ENCODE data around the gene SEMA6C.
"Not testable (repeated sequence)": the region's sequence is repeated elsewhere in the genome, so short reads cannot be mapped to it uniquely, and the experiment has no call there.

SEMA6C gene, protein sequence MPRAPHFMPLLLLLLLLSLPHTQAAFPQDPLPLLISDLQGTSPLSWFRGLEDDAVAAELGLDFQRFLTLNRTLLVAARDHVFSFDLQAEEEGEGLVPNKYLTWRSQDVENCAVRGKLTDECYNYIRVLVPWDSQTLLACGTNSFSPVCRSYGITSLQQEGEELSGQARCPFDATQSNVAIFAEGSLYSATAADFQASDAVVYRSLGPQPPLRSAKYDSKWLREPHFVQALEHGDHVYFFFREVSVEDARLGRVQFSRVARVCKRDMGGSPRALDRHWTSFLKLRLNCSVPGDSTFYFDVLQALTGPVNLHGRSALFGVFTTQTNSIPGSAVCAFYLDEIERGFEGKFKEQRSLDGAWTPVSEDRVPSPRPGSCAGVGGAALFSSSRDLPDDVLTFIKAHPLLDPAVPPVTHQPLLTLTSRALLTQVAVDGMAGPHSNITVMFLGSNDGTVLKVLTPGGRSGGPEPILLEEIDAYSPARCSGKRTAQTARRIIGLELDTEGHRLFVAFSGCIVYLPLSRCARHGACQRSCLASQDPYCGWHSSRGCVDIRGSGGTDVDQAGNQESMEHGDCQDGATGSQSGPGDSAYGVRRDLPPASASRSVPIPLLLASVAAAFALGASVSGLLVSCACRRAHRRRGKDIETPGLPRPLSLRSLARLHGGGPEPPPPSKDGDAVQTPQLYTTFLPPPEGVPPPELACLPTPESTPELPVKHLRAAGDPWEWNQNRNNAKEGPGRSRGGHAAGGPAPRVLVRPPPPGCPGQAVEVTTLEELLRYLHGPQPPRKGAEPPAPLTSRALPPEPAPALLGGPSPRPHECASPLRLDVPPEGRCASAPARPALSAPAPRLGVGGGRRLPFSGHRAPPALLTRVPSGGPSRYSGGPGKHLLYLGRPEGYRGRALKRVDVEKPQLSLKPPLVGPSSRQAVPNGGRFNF

DNA sequence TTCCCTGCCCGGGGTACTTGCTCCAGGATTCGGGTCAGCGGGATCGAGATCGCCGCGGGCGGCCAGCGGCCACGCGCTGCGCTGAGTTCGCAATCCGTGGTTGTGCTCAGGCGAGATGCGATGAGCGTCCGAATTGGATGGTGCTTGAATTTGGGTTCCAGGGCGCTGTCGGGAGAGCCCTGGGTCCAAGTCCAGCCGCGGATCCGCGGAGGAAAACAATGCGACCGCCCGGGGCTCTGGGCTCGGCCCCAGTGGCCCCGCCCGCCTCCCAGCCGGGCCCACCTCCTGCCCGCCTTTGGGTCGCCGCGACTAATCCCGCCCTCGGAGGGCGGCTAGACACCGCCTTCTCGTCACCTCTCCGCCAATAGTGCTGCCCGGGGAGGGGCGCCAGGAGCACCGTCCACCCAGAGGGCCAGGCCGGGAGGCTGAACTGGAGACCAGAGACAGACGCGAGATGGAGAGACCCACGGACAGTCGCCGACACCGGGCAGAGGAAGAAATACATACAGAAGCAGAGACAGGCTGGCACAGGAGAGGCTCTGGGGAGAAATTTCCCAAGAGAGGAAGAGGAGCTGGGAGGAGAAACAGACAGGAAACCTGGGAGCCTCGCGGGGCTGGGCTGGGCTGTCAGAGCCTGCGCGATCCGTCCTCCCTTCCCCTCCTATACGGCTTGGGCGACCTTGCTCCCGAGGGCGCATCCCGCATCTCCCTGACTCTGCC, at the start of gene SEMA6C:
Gene SEMA6C, minus strand, starts transcription at position 220 of the 720 bp plus-strand sequence. CDS start 4,010 bp downstream, outside the sequence.
- intact Hi-C loops (cut with DNase I), result loop anchor here (10.0 kb wide), 1 partner anchor 72 kb away; the partner anchor contains the start of gene GABPB2

DNA sequence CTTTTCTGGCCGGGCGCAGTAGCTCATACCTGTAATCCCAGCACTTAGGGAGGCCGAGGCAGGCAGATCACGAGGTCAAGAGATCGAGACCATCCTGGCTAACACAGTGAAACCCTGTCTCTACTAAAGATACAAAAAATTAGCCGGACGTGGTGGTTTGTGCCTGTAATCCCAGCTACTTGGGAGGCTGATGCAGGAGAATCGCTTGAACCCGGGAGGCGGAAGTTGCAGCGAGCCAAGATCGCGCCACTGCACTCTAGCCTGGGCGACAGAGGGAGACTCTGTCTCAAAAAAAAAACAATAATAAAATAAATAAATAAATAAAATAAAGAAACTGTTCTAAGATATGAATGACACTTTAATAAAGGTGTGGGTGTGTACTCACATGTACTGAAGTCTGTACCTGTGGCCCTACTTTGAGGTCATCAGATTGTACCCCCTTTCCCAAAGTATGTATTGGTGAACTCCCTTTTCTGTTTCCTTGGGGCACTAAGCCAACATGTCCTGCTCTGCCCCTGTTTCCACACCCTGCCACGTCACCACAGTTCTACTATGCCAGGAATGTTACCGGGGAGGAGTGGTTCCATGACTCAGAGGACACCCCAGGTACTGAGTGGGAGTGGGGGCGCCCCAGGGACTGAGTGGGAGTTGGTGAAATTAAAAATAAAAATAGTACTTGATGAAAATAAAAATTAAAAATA, 48.6 kb upstream of the SEMA6C start:
- intact Hi-C loops (cut with DNase I), result loop anchor here (5.0 kb wide), 2 partner anchors 147 to 202 kb away; partner anchors contain the start of gene PSMB4
- DNase-seq, result not testable (repeated sequence)

More for the DNA sequence above, at the start of gene SEMA6C:
- DNase-seq, result peak; percentile 92 to 100 (median 98)

DNA sequence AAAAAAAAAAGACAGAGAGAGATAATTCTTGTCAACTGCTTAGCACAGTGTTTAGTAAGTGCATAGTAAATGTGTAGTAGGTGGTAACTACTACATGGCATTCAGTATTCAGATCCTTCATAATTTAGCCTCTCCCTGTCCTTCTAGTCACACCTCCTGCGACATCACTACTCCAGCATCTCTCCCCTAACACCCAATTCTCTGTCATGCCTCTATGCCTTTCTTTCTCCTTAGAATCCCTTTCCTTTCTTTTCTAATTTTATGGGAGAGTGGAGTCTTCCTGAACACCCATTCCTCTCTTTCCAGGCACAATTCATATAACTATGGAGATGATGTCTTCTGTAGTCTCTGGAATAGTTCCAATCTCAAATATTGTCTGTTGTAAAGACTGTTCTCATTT, 47.4 kb upstream of the SEMA6C start:
- intact Hi-C loops (cut with DNase I), result no loop called here
- no peak for DNase-seq

DNA sequence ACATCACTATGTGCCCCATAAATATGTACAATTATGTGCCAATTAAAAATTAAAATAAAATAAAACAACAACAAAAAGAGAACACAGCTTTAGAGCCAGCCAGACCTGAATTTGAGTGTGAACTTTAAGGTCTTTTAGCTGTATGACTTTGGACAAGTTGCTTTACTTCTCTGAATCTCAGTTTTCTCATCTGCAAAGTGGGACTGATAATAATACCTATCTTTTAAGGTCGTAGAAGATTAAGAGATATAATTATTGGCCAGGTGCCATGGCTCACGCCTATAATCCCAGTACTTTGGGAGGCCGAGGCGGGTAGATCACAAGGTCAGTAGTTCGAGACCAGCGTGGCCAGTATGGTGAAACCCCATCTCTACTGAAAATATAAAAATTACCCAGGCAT, 46.9 kb upstream of the SEMA6C start:
- intact Hi-C loops (cut with DNase I), result no loop called here
- no peak for DNase-seq

DNA sequence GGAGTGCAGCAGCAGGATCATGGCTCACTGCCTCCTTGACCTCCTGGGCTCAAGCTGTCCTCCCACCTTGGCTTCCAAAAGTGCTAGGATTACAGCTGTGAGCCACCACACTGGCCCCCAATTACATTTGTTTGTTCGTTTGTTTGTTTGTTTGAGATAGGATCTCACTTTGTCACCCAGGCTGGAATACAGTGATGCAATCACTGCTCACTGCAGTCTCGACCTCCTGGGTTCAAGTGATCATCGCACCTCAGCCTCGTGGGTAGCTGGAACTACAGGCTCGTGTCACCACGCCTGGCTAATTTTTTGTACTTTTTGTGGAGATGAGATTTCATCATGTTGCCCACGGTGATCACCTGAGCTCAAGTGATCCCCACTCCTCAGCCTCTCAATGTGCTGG, 45.6 kb upstream of the SEMA6C start:
- intact Hi-C loops (cut with DNase I), result no loop called here
- DNase-seq, result no peak

DNA sequence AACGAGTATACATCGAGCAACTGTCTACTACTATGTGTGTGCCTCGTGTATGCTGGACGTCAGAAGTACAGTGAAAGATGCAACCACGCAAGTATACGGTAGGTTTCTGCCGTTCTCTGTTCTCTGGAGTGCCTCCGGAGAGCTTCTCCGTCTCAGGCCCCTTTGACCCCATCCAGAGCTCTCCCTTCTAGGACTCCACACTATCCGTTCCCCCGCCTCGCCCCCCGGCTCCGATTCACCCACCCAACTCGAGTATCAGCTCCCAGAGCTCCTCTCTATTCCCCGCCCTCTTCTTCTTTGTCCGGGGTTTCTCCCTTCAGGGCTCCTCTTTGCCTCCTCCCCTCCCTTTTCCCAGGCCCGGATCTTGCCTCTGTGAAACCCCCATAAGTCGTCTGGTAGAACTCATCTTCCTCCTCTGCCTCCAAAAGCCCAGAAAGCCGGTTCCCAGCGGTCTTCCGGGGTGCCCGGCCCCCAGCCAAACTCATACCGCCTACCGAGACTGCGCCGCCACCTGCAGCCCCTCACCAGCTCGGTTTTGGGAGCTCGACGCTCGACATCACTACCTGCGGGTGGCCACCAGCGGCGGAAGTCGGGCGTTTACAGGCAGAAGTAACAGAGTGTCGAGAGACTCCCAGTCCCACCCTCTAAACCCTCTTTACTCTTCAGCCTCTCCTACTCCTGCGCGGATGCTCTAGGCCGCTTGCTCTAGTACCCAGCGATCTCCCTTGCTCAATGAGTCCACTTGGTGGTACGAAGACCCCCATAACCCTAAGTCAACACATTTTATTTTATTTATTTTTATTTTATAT, 43.4 kb upstream of the SEMA6C start, which contains the start of gene VPS72:
Gene VPS72, minus strand, starts transcription at position 561 of the 809 bp plus-strand sequence. Its CDS starts 76 bp downstream, at position 485.
- intact Hi-C loops (cut with DNase I), result no loop called here
- DNase-seq, result peak; percentile 76 to 98 (median 86)

DNA sequence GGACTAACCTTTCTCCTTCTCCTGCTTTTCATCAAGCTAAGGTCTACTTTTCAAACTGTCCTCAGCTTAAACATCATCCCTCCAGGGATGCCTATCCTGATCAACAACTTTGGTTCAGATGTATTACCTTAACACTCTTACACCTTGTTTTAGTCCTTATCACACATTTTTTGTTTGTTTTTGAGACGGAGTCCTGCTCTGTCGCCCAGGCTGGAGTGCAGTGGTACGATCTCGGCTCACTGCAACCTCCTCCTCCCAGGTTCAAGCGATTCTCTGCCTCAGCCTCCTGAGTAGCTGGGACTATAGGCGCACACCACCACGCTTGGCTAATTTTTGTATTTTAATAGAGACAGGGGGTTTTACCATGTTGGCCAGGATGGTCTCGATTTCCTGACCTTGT, 42.2 kb upstream of the SEMA6C start:
- DNase-seq; intact Hi-C loops (cut with DNase I): not testable (repeated sequence)

DNA sequence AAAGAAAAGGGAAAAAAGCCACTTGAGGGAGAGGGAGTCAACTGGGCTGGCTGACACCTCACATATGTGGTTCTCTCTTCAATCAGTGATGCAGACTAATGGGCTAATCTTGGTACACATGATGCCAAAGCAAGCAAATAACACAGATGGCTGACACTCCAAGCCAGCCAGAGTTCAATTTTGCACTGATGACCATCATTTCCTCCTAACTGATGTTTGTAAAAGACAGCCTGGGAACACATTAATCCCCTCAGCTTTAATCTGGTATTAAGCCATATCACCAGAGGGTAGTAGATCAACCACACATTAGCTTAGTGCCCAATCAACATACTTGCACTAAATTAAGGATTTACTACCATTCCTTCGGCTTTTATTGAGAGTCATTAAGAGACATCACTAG, 40.8 kb upstream of the SEMA6C start:
- DNase-seq, result no peak
- intact Hi-C loops (cut with DNase I), result no loop called here

DNA sequence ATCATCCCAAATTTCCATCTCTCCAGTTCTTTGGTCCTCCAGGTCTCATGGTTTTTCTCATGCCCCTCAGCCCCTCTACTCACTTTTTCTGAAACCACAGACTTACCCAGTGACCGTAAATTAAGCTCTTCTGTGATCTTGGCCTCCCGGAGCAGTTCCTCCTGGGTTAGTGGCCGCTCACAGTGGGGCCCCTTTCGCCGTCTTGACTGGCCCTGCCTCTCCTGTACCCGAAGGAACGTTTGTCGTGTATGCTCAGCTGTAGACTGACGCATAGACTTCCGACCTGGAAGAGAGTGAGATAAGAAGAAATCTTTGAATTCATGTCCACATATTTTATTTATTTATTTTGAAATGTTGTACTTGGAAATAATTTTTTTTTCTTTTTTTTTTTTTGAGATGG, 37.8 kb upstream of the SEMA6C start:
- intact Hi-C loops (cut with DNase I), result no loop called here
- DNase-seq, result no peak

DNA sequence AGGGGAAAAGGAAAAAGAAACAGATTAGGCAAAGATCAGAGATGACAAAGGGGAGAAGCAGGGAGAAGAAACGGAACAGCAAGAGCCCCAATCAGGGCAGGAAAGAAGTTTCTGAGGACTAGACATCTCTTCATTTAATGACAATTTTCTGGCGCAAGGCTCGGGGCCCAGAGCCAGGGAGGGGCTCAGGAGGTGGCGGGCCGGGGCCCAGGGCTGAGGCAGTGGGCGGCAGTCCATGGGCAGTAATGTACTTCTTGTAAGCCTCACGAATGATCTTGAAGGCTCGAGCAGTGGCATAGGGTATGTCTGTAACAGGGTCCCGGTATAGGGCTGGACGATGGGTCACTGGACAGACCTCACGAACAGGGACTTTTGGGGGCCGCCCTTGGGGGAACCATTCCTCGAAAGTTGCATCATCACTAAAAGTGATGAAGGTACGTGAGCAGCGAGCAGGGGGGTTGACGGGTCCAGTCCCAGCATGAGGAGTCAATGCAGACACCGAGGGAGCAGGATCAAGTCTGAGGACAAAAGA, 30.1 kb upstream of the SEMA6C start:
- intact Hi-C loops (cut with DNase I), result no loop called here
- DNase-seq, result no peak

DNA sequence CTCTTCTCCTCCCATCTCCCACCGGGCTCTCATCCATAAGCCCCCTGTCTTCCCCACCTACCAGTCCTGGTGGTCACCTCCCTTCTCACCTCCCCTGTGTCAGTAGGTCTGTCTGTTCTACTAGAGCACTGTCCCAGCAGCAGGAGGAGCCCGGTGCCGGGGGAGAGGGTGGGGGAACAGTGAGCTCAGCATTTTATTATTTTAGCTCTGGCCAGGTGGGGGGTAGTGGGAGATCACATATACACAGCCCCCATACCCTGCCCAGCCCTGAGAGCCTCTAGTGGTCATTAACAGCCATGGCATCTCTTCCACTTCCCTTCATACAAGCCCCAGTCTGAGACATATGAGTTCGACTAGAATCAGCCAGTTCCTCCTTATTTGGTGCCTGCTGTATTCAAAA, 29.4 kb upstream of the SEMA6C start, which contains the start of gene TMOD4:
Gene TMOD4, minus strand, starts transcription at position 119 of the 400 bp plus-strand sequence. CDS start 1,106 bp downstream, outside the sequence.
- intact Hi-C loops (cut with DNase I), result no loop called here
- no peak for DNase-seq

DNA sequence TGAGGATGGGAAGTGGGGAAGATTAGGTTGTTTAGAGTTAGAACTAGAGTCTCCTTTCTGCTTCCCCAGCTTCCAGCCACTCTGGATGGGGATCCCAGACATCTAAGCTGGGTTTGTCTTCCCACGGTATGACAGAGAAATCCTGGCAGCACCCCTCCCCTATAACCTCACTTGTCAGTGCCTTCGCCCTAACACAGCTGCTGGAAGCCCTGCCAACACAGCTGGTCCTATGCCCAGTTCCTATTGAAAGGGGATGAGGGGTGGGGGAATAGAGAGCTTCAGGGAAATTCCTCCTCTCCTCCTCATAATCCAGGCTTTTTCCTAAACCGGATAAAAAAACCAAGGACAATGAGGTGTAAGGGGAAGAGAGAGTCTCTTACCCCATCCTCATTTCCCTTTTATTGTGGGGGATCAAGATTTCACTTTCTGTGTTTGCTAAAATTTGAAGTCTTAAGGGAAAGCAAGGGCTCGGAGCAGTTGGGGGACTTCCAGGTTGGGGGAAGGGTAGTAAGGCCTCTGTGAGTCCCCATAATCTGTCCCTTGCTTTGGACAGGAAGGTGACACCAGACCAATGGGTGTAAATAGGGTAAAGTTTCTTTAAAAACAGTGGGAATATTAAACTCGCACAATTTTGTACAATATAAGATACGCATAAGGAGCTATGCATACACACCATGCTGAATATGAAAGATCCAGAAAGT, 28.8 kb upstream of the SEMA6C start:
- peak in 9 of 10 donors; percentile 37 to 97 (median 77) for DNase-seq
- intact Hi-C loops (cut with DNase I), result no loop called here

DNA sequence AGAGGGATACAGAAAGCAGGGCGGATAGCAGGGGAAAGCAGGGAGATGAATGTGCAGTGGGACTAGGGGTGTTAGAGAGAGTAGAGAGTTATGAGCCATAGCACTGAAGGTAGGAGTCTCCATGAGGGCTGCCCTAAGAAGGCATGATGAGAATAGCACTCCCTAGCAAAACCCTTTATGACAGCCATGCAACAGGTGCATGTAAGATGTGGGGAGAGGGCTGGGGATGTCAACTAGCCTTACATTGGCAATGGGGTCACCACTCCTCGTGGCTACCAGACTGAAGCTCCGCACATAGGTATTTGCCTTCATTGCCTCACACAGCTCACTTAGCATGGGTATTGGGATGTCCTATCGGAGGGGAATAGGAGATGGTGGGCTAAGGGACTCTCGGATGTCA, 24.8 kb upstream of the SEMA6C start:
- intact Hi-C loops (cut with DNase I), result no loop called here

DNA sequence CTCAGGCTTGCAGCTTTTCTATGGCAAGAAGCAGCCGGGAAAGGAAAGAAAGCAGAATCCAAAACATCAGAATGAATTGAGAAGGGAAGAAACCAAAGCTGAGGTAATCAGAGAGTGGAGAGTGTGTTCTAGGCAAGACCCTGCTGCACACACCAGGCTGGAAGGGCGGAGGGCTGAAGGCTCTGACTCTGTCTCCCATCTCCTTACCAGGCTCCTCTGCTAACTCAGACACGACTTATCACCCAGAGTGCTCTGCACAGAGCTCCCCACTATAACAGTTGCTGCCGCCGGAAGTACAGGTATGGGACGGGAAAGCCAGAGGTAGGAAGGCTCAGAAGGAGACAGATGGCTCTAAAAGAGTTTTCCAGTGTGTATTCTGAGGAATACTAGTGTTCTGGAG, 20.7 kb upstream of the SEMA6C start:
- DNase-seq, result peak in 1 of 10 donors; percentile 68
- intact Hi-C loops (cut with DNase I), result no loop called here

More for the DNA sequence above, 24.8 kb upstream of the SEMA6C start:
- no peak for DNase-seq

DNA sequence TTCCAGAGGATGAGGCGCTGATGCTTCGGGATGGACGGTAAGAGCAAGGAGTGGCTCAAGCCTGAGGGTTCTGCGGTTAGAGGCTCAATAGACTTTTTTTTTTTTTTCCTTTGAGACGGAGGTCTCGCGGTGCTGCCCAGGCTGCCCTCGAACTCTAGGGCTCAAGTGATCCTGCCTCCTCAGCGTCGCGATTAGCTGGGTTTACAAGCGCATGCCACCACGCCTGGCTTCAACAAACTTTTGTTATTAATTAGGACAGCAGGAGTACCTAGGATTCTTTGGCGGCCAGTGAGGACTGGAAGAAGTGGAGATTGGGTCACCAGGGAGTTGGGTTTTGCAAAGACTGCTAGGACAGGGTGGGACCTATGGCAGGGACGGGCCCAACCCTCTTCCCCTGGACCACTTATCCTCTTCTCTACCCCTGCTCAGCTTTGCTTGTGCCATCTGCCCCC, 20.1 kb upstream of the SEMA6C start:
- peak in 1 of 10 donors; percentile 33 for DNase-seq
- intact Hi-C loops (cut with DNase I), result no loop called here

DNA sequence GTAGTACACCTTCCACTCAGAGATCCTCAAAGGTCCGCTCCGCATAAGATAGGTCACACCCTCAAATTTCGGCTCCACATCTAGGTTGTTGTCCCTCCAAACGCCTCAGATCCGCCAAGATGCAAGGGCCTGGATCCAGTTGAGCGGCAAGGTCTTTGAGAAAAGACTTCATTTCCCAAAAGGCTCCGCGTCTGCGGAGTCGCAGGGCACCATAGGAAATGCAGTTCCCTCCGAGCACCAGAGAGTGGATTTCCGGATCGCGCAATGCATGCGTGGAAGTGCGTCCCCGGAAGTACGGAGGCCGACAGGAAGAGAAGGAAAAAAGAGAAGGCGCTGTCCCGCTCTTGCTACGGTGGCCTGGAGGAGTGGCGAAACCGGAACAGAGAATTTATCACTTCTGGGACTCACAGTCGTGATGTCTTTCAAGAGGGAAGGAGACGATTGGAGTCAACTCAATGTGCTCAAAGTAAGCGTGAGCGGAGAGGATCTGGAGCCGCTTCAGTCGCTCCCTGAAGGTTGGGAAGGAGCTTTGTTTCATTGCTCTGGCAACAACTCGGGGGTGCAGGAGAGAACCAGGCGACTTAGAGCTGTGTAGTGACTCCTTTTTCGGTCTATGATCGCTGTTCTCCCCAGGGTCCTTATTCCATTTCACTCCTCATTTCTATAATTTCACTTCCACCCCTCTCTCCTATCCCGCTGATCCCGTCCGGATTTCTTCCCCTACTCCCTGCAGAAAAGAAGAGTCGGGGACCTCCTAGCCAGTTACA, 19.5 kb upstream of the SEMA6C start, which contains the start of the genes LYSMD1 and SCNM1:
Gene LYSMD1, minus strand, starts transcription at position 165 of the 767 bp plus-strand sequence. CDS start 644 bp downstream, outside the sequence.
Gene SCNM1, plus strand, starts transcription at position 407 of the 767 bp plus-strand sequence. Its CDS starts 9 bp downstream, at position 416.
- intact Hi-C loops (cut with DNase I), result no loop called here
- peak; percentile 94 to 99 (median 97) for DNase-seq
